ENCODE data around the gene HIVEP2. TPM values are rescaled to one million over a fixed set of nuclear protein-coding genes. Genes with fewer than 3 reads are reported as not detected.

HIVEP2 gene, protein sequence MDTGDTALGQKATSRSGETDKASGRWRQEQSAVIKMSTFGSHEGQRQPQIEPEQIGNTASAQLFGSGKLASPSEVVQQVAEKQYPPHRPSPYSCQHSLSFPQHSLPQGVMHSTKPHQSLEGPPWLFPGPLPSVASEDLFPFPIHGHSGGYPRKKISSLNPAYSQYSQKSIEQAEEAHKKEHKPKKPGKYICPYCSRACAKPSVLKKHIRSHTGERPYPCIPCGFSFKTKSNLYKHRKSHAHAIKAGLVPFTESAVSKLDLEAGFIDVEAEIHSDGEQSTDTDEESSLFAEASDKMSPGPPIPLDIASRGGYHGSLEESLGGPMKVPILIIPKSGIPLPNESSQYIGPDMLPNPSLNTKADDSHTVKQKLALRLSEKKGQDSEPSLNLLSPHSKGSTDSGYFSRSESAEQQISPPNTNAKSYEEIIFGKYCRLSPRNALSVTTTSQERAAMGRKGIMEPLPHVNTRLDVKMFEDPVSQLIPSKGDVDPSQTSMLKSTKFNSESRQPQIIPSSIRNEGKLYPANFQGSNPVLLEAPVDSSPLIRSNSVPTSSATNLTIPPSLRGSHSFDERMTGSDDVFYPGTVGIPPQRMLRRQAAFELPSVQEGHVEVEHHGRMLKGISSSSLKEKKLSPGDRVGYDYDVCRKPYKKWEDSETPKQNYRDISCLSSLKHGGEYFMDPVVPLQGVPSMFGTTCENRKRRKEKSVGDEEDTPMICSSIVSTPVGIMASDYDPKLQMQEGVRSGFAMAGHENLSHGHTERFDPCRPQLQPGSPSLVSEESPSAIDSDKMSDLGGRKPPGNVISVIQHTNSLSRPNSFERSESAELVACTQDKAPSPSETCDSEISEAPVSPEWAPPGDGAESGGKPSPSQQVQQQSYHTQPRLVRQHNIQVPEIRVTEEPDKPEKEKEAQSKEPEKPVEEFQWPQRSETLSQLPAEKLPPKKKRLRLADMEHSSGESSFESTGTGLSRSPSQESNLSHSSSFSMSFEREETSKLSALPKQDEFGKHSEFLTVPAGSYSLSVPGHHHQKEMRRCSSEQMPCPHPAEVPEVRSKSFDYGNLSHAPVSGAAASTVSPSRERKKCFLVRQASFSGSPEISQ (N-terminal part only)
- total RNA-seq = 9.8 and 17.7 TPM in 2 replicates

DNA sequence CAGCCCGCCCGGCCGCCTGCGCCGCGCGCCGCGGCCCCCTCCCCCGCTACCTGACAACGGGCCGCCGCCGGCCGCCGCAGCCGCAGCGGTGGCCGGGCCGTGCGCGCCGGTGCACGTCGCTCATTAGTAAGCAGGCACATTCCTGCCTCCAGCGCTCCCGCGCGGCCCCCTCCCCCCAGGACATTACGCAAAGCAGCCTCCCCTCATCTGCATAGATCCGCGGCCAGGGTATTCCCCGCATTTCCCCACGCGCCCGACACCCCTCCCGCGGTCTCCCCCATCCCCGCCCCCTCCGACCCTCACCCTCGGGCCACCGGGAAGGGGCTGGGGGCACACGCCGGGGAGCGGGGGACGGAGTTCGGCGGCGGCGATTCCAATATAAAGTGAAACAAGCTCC lies at the start of gene HIVEP2:
Gene HIVEP2 (minus strand): TSS at position 128 of the 397 bp plus-strand sequence. CDS start 170,438 bp downstream, outside the sequence.

Other genes with a start within 250 kb of the HIVEP2 start
- 20.9 and 41.1 TPM in 2 replicates for gene AIG1, start 115.7 kb upstream of the HIVEP2 start, total RNA-seq